DMS153 treated with DMSO at 0.1 percent for 48 hours (cell line): ENCODE measurements around the gene CBFA2T3.

ENCODE experiments used
- DNase-seq: peaks from one replicate; lab custom pipeline; 2025; ENCODE audit not compliant: unreplicated experiment; lab: John Stamatoyannopoulos, UW

CBFA2T3 gene

DNA sequence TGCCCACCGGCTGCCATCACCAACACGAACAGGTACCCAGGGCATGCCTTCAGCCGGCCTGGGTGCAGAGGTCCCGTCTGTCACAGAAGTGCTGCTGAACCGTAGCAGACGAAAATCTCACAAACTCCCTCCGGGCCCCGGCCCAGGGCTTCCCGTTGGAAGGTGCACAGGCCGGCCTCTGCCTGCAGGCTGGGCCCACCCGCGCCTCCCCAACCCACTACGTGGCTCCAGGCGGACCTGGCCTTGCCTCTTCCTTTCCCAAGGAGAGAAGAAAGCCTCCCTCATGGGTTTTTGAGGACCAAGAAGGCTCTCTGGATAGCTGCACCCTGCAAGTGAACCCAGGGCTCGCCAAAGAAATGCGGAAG, 65.1 kb downstream of the CBFA2T3 start:
- no peak for DNase-seq

DNA sequence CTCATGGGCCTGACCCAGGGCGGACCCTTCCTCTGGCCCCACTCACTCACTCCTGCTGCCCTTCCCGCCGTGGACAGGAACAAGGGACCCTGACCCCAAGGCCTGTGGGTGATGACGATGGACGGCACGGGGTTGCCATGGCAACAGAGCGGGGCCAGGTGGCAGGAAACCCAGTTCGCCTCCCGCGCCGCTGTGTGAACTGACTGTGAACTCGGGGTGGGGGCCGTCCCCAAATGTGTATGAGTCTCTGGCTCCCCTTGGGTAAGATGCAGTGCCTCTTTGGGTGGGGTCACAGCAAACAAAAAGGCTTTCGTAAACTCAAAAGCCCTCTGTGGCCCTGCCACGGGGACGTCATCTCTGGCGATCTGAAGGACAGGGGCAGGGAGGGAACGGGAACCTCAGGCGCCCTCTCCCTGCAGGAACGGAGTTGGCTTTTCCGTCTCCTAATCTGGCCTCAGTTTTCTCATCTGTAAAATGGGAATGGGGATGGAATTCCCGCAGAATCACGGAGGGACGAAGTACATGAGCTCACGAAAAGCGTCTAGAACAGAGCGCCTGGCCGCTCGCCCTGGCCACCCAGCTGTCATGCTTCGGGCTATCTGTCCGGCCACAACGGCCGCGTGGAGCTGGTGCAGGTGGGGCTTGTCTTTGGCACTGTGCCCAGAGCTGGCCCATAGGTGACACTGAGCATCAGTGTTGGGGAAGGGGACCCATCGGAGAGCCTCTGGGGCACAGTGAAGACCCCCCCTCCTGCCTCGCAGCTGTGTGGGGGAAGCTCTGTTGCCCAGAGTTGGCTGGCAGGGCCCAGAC, 65.7 kb downstream of the CBFA2T3 start:
- no peak for DNase-seq

GRCh38 chr16:88910284-88911135, 66.5 kb downstream of the CBFA2T3 start:
- DNase-seq = no peak

GRCh38 chr16:88909431-88910210, 67.4 kb downstream of the CBFA2T3 start:
- DNase-seq = no peak

DNA sequence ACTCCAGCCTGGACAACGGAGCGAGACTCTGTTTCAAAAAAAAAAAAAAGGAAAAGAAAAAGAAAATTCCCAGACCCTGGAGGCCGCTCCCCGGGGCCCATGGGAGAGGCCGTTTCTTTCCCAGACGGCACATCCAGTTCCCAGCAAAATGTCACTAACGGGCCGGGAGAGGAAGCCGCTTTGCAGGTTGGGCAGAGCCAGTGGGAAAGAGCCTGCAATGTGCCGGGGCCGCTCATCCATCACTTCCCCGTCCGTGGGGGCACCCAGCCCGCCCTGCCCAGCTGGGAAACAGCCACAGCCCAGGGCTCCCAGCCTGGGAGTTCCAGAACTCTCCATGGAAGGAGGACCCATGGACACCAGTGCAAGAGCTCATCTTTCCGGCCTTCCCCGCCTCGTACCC, 68.7 kb downstream of the CBFA2T3 start:
- DNase-seq = no peak

DNA sequence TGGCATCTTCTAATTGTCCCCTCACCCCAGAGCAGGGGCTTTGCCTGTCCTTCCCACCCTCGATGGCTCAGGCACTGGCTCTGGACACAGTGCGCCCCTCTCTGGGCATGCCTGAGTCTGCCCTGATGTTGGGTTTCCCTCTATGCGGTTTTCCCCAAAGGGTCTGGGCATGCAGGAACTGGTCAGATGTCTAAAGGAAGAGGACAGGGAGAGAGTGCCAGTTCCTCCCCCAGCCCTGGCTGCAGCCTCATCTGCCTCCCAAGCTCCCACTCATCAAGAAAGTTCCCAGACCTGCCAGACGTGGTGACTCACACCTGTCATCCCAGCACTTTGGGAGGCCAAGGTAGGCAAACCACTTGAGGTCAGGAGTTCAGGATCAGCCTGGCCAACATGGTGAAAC, 69.2 kb downstream of the CBFA2T3 start:
- DNase-seq = no peak

DNA sequence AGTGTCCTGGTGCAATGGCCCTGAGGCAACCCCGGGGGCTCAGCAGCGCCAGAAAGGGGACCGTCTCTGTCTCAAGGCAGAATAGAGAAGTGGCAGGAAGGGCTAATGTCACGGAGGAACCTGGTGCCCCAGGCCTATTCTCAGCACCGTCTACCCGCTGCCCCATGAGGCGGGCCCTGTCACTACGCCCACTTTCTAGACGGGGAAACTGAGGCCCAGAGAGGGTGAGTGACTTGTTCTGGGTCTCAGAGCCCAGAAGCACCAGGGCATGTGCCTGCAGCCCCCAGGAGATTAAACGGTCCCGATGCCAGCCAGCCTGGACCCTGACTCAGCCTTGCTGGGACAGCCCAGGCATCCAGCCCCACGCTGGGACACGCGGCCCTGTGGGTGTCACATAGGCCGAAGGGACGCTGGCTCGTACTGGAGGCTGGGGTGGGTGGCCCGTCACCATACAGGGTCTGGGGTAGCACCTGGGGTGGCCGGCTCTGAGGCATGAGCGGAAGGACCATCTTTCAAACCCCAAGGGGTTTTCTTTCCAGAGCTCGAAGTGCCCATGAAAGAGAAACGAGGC, 70.4 kb downstream of the CBFA2T3 start:
- DNase-seq = no peak

DNA sequence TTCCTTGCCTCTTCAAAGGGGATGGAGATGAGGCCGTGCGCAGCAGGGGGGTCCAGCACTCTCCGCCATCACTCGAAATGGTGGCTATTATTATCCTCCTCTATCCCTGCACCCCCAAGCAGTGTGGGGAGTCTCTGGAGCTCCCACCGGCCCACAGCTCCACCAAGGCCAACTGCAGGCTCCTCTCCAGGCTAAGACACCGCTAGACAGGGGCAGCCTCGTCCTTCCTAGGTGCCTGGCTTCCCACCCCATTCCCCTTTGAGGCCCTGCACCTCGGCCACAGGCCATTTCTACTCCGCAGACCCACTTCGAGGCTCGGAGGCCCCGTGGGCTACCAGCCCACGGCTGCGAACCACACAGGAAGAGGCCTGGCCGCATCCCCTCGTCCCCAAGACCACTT, 71.0 kb downstream of the CBFA2T3 start:
- DNase-seq = no peak

DNA sequence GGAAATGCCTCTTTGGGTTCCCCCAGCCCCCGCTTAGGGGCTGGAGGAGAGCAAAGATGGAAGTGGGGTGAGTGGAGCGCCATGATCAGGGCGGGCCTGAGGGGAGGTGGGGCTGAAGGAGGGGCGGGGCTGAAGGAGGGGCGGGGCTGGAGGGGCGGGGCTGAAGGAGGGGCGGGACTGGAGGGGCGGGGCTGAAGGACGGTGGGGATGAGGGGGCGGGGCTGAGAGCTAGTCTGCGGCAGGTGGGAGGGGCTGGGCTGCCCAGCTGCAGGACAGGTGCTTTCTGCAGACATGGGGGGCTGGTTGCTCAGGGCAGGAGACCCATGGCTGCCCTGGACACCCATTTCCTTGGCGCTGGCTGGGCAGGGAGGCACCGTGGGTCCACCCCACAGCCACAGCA, 71.4 kb downstream of the CBFA2T3 start:
- peak; percentile 1 for DNase-seq

DNA sequence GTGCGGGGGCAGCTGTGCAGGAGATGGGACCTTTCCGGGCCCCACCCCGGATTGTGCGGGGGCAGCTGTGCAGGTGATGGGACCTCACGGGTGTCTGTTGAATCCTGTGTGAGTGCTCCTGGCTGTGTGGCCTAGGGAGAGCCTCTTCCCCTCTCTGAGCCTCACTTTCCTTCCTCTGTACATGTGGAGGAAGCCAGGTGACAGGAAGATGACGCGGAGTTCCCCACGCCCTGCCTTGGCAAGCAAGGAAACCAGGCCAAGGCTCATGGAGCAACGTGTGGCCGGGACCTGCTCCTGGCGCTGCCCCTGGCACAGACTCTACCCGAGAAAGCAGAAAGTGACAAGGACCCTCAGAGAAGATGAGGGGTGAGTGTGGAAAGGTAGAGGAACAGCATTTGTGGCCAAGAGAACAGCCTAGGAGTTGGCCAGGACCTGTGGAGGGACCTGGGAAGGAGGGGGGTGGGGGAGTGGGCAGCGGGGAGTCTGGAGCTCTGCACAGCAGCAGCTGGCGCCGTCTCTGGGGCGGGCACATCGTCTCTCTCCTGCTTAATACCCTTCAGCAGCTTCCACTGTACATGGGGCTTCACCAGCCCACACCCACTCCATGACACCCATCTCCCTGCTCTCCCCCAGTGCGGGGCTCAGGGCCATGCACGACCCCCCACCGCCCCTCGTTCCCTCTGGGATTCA, 72.2 kb downstream of the CBFA2T3 start:
- no peak for DNase-seq

DNA sequence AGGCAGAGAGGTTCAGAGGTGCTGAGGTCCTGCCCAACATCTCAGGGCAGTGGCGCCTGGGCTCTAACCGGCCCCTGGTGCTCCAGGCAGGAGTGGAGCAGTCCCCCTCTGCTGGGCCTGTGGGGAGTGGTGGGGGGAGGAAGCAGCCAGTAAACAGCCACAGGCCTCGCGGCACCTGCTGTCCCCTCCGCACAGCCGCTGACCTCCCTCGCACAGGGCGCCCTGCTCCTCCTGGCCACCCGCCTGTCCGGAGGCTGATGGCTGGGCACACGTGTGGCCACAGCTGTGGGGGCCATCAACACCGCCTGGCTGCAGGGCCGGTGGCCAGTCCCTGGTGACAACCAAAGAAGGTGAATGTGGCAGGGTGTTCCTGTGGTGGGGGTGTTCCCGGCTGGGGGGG, 73.7 kb downstream of the CBFA2T3 start:
- DNase-seq = no peak

DNA sequence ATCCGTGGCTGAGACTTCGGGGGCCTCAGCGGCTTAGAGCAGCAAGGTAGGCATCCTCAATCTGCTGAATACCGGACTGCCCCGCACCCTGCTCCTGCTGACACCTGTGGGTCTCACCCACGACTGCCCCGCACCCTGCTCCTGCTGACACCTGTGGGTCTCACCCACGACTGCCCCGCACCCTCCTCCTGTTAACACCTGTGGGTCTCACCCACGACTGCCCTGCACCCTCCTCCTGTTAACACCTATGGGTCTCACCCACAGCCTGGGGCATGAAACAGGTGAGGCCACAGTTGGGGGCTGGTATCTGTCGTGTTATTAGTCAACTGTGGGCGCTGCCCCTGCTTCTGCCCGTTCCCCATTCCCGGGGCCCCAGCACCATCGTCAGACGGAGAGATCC, 74.3 kb downstream of the CBFA2T3 start:
- DNase-seq = no peak

DNA sequence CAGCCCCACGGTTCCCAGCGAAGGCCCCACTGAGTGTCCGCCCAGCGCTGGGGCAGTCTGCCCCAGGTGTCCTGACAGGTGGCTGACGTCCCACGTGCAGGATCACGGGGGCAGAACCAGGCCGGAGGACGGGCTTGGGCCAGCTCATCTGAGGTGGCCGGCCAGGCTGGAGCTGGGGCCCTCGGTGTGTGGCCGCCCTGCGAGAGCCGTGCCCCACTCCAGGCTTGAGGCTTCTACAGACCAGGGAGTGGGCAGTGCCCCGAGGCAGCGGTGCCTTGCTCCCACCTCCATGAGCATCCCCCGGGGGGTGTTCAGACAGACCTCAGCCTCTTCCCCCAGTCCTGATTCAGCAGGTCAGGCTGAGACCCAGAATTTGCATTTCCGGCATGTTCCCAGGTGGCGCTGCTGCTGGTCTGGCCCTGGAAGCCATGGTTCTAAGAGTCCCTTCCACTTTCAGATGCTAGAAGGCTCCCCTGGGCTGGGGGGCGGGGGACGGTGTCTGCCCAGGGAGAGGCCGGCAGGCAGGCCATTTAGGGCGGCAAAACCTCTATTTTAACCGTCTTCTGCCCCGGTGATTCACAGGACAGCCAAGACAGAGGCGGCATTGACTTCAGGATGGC, 75.2 kb downstream of the CBFA2T3 start:
- no peak for DNase-seq

DNA sequence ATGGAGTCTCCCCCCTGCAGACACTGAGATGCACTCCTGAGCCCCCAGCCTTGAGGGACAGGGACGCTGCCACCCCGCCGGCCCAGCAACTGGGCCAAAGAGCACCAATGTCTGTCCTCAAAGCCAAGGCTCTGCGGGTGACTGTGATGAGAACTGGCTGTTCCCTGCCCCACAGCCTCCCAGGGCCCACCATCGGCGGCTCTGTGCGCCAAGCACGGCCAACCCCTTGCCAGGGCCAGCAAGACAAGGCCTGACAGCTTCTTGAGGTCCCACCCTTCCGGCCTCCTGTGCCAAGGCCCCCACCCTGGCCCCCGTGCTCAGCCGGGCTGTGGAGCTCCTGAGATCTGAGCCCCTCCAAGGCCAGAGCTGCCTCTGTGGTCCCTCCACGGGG, 76.3 kb downstream of the CBFA2T3 start:
- no peak for DNase-seq

- DNase-seq = no peak
Measured at GRCh38 chr16:88899901-88900661, 76.9 kb downstream of the CBFA2T3 start.

DNA sequence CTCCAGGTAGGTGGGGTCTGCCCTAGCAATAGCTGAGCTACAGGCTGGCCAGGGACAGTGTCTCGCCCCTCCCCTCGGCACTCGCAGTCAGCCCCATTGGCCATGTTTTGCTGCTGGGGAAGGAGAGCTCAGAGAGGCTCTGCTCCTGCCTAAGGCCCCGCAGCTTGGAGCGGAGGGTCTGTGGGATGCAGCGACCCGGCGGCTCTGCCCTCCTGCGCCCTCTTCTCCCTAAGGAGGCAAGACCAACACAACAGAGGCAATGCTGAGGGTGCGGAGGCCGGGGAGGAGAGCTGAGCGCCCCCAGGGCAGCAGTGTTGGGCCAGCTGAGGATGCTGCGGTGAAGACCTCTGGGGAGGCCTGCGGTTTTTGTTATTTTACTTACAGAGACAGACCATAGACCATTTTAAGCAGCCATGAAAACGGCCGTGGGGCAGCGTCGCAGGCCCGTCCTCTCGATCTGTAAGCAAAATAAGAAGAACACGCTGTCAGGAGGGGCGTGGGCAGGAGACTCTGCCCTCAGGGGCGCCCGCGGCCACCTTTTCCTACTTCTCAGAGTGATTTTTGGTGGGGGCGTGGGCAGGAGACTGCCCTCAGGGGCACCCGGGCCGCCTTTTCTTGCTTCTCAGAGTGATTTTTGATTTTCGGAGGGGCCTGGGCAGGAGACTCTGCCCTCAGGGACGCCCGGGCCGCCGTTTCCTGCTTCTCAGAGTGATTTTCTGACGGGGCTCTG, 79.1 kb downstream of the CBFA2T3 start:
- no peak for DNase-seq

DNA sequence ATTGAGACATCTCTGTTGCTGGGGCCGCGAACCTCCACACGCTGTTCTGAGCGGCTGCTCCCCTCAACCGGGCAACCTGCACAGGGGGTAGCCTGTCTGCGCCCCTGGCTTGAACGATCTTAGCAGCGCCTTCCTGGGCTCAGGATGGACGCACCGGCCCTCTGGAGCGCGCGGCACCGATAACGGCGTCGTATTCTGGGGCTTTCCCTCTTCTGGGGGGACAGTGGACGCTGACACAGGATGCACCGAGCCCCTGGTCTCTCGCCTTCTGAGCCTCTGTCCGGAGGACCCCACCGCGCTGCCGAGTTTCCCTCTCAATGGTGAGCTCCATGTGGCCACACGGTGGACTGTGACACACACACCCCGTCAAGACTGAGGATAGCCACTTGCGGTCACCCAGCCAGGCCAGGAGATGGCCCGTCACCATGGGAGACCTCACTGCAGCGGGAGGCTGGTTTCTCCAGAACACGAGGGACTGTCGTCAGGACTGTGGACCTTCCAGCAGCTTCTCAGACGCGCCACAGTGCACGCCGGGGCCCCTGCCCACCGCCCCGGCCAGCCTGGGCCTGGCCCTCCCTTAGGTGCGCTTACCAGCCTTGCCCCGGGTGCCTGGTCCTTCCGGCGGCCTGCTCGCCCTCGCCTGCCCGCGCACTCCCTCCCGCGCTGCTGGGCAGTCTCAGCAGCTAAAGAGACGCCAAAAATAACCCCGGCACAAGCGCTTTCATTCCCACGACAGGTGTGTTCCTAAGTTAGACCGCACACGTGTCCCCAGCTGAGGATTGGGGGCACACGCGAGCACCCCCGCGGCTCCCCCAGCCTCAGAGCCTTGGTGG, 80.6 kb downstream of the CBFA2T3 start:
- no peak for DNase-seq

DNA sequence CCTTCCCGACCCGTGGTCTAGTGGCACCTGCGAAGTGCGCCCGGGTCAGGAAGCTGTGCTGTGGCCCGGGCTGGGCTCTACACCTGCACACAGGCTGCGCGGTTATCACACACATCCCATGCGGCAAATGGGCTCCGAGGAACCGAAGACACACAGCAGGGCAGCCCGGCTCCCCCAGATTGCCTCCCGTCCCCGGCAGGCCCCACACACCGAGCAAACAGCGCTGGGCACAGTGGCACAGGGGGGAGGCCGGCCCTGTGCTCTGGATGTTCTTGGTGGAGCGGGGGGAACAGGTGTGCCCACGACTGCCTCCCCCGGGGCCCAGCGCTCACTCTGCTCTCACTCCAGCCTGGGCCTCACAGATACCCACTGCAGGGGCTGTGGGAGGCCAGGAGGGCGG, 81.7 kb downstream of the CBFA2T3 start:
- DNase-seq = no peak
